Measurements from ENCODE around the gene SRGAP2.
"Not testable (repeated sequence)": the region's sequence is repeated elsewhere in the genome, so short reads cannot be mapped to it uniquely, and the experiment has no call there.

GRCh38 chr1:206169794-206170193, 33.5 kb upstream of the SRGAP2 start:
- not testable (repeated sequence) for TF ChIP-seq CBFB (CRISPR knock-in tag; IDR thresholded peaks at IDR 0.05); JUN (IDR thresholded peaks at IDR 0.05; ENCODE audit: borderline replicate concordance, low read depth, low read length); JUN (CRISPR knock-in tag; IDR thresholded peaks at IDR 0.05; ENCODE audit: borderline replicate concordance); TSC22D4 (tag; IDR thresholded peaks at IDR 0.05); EZH2 (IDR thresholded peaks at IDR 0.05; ENCODE audit: borderline replicate concordance, low read depth, low read length); USF2 (CRISPR knock-in tag; IDR thresholded peaks at IDR 0.05); ESRRA (IDR thresholded peaks at IDR 0.05; ENCODE audit: borderline replicate concordance, low read depth); PRDM10 (IDR thresholded peaks at IDR 0.05; ENCODE audit: partially characterized antibody); EP300 (IDR thresholded peaks at IDR 0.05; ENCODE audit: low read length); THRAP3 (IDR thresholded peaks at IDR 0.05; ENCODE audit: borderline replicate concordance); SMC3 (conservative IDR thresholded peaks at IDR 0.05; ENCODE audit: insufficient read depth, low read depth, low read length); ZNF695 (CRISPR knock-in tag; IDR thresholded peaks at IDR 0.05); ZNF253 (CRISPR knock-in tag; conservative IDR thresholded peaks at IDR 0.05)
